Neural cell (in vitro differentiated cells): ENCODE data around the gene S1PR2. TPM values are rescaled to one million over a fixed set of nuclear protein-coding genes. Genes with fewer than 3 reads are reported as not detected.

Source experiments
- H2AFZ ChIP-seq: fragments of 200-600, 300-800 bp; sonication (generic), shearing (Covaris generic); 2 replicates; pipeline ENCODE4 v1.6.0; 2014; ENCODE audit warnings: low read depth, mild to moderate bottlenecking, antibody characterized with exemption, low read length, moderate library complexity
- H3F3A ChIP-seq: fragments of 200-600 bp; shearing (Covaris generic); 2 replicates; pipeline ENCODE4 v1.6.1; 2016; ENCODE audit warnings: mild to moderate bottlenecking, moderate library complexity, mixed read lengths, antibody characterized with exemption, low read length; ENCODE audit not compliant: insufficient read depth, poor library complexity, severe bottlenecking
- H3K27ac ChIP-seq: fragments of 200-600, 300-800 bp; sonication (generic), shearing (Covaris generic); 2 replicates; pipeline ENCODE4 v1.5.1; 2014; ENCODE audit warnings: mild to moderate bottlenecking, low read length, moderate library complexity
- H3K27me3 ChIP-seq: fragments of 300-800, 200-600 bp; sonication (generic), shearing (Covaris generic); 2 replicates; pipeline ENCODE4 v1.6.0; 2014; ENCODE audit warnings: mild to moderate bottlenecking, low read depth, low read length, moderate library complexity; ENCODE audit not compliant: insufficient read depth
- H3K36me3 ChIP-seq: fragments of 300-800, 200-600 bp; sonication (generic), shearing (Covaris generic); 2 replicates; pipeline ENCODE4 v1.5.1; 2014; ENCODE audit warnings: mild to moderate bottlenecking, antibody characterized with exemption, low read length, moderate library complexity; ENCODE audit not compliant: insufficient read depth
- H3K4me2 ChIP-seq: fragments of 300-800, 200-600 bp; sonication (generic), shearing (Covaris generic); 2 replicates; pipeline ENCODE4 v1.6.0; 2014; ENCODE audit warnings: mild to moderate bottlenecking, low read length
- H3K4me3 ChIP-seq: fragments of 300-800, 200-600 bp; sonication (generic), shearing (Covaris generic); 2 replicates; pipeline ENCODE4 v1.5.1; 2014; ENCODE audit warnings: mild to moderate bottlenecking, low read length, moderate library complexity
- H3K79me2 ChIP-seq: fragments of 200-600 bp; shearing (Covaris generic); replicated peaks from 2 replicates; pipeline ENCODE4 v1.6.0; 2014; ENCODE audit warnings: mild to moderate bottlenecking, low read length, moderate library complexity; ENCODE audit not compliant: insufficient read depth
- H3K9ac ChIP-seq: fragments of 300-800, 200-600 bp; sonication (generic), shearing (Covaris generic); 2 replicates; pipeline ENCODE4 v1.6.1; 2016; ENCODE audit warnings: mild to moderate bottlenecking, low read length, mixed read lengths
- H3K9me2 ChIP-seq: fragments of 200-600 bp; shearing (Covaris generic); 2 replicates; pipeline ENCODE4 v1.6.1; 2016; ENCODE audit warnings: mild to moderate bottlenecking, low read length, mixed read lengths; ENCODE audit not compliant: insufficient read depth
- H3K9me3 ChIP-seq: fragments of 200-600, 300-800 bp; sonication (generic), shearing (Covaris generic); 2 replicates; pipeline ENCODE4 v1.6.1; 2016; ENCODE audit warnings: mild to moderate bottlenecking, mixed run types, low read length, moderate library complexity, mixed read lengths
- H4K20me1 ChIP-seq: fragments of 200-600 bp; shearing (Covaris generic); 2 replicates; pipeline ENCODE4 v1.6.1; 2016; ENCODE audit warnings: mild to moderate bottlenecking, mixed run types; ENCODE audit not compliant: insufficient read depth
- CTCF ChIP-seq: fragments of 450-650 bp; IDR thresholded peaks from 2 replicates; pipeline ENCODE4 v1.5.1; 2014; ENCODE audit warnings: antibody characterized with exemption, mild to moderate bottlenecking, moderate library complexity; ENCODE audit not compliant: poor library complexity, severe bottlenecking
- EP300 ChIP-seq: fragments of 450-650 bp; conservative IDR thresholded peaks from 2 replicates; pipeline ENCODE4 v1.6.1; 2014; ENCODE audit warnings: antibody characterized with exemption, mild to moderate bottlenecking, moderate library complexity; ENCODE audit not compliant: poor library complexity, severe bottlenecking
- EZH2 ChIP-seq: fragments of 200-600, 300-800 bp; shearing (Covaris generic), sonication (generic); IDR thresholded peaks from 2 replicates; pipeline ENCODE4 v1.6.1; 2014; ENCODE audit warnings: antibody characterized with exemption, low read length, borderline replicate concordance, mild to moderate bottlenecking; ENCODE audit not compliant: insufficient read depth, poor library complexity, severe bottlenecking
- MXI1 ChIP-seq: fragments of 450-650 bp; conservative IDR thresholded peaks from 2 replicates; pipeline ENCODE4 v1.6.1; 2014; ENCODE audit warnings: antibody characterized with exemption, mild to moderate bottlenecking; ENCODE audit not compliant: poor library complexity, severe bottlenecking
- POLR2AphosphoS5 ChIP-seq: IDR thresholded peaks from 2 replicates; pipeline ENCODE4 v1.6.1; 2012
- RAD21 ChIP-seq: fragments of 450-650 bp; conservative IDR thresholded peaks from 2 replicates; pipeline ENCODE4 v1.6.1; 2014; ENCODE audit warnings: antibody characterized with exemption, mild to moderate bottlenecking, moderate library complexity
- REST ChIP-seq: IDR thresholded peaks from 2 replicates; pipeline ENCODE4 v1.6.1; 2012; ENCODE audit warnings: borderline replicate concordance
- SMC3 ChIP-seq: fragments of 450-650 bp; conservative IDR thresholded peaks from 2 replicates; pipeline ENCODE4 v1.6.1; 2014; ENCODE audit warnings: antibody characterized with exemption, mild to moderate bottlenecking, moderate library complexity; ENCODE audit not compliant: poor library complexity
- TAF1 ChIP-seq: IDR thresholded peaks from 2 replicates; pipeline ENCODE4 v1.6.1; 2012; ENCODE audit warnings: low read depth
- polyA plus RNA-seq: library from polyadenylated mRNA; depleted of rRNA; stranded (reverse); fragments of >200 nt; gene quantifications from 2 replicates; pipeline ENCODE4 v1.2.3, GENCODE V29; 2014

Gene S1PR2
- polyA plus RNA-seq, 1 donor from 2014 or later: 7.5 TPM

- Histone ChIP-seq H4K20me1 (no peaks in the 10 kb centered on the region), H3K4me3 (no peak overlapping the region), H3K9me2 (no peaks in the 10 kb centered on the region), H3K4me2 (no peak overlapping the region), H3K79me2 (no peaks in the 10 kb centered on the region), H3F3A (no peaks in the 10 kb centered on the region), H2AFZ (no peak overlapping the region), H3K9me3 (no peaks in the 10 kb centered on the region), H3K9ac (no peak overlapping the region), H3K27ac (no peak overlapping the region), H3K36me3 (no peaks in the 10 kb centered on the region), H3K27me3 (no peaks in the 10 kb centered on the region)
- no peak for TF ChIP-seq MXI1
- no peak for TF ChIP-seq RAD21
- no peak for TF ChIP-seq EP300
- TF ChIP-seq POLR2AphosphoS5: no peak
- no peak for TF ChIP-seq EZH2
- no peak for TF ChIP-seq TAF1
- no peak for TF ChIP-seq REST
- TF ChIP-seq CTCF: no peak
- TF ChIP-seq SMC3: no peak
These were observed 31.6 kb upstream of the S1PR2 start for GRCh38 chr19:10262771-10263170.

GRCh38 chr19:10260141-10260584 is 29.0 kb upstream of the S1PR2 start:
- H4K20me1 ChIP-seq: no peaks in the 10 kb centered on the region
- TF ChIP-seq REST (no peak), TAF1 (no peak), SMC3 (no peak)
- no peaks in the 10 kb centered on the region for H3K36me3 ChIP-seq
- no peaks in the 10 kb centered on the region for H3K9me2 ChIP-seq
- no peaks in the 10 kb centered on the region for H3K27me3 ChIP-seq
- no peak overlapping the region for H3K4me2 ChIP-seq
- H3F3A ChIP-seq: no peaks in the 10 kb centered on the region
- H3K27ac ChIP-seq: no peak overlapping the region
- H2AFZ ChIP-seq: no peak overlapping the region
- no peak overlapping the region for H3K4me3 ChIP-seq
- no peaks in the 10 kb centered on the region for H3K79me2 ChIP-seq
- H3K9me3 ChIP-seq: no peaks in the 10 kb centered on the region
- H3K9ac ChIP-seq: no peak overlapping the region
